D721Med (cell line): ENCODE results near the gene C2CD2.

Source experiments
- DNase-seq: peaks from one replicate; pipeline ENCODE4 v3.0.0; 2011; ENCODE audit warnings: low spot score; ENCODE audit not compliant: insufficient read length
- FAIRE-seq: peaks from 2 replicates; lab custom pipeline; 2011; peaks lifted over from hg19 to GRCh38; lab: Jason Lieb, UNC
- CTCF ChIP-seq: IDR thresholded peaks from 2 replicates; pipeline ENCODE4 v1.5.1; 2012; ENCODE audit warnings: mild to moderate bottlenecking, control low read depth; ENCODE audit not compliant: insufficient read depth; ENCODE audit errors: missing control alignments

C2CD2 gene

GRCh38 chr21:41852151-41852928 lies 101.5 kb downstream of the C2CD2 start:
- no peak for FAIRE-seq
- no peak for TF ChIP-seq CTCF
- no peak for DNase-seq

GRCh38 chr21:41851090-41851790 lies 102.6 kb downstream of the C2CD2 start:
- no peak for TF ChIP-seq CTCF
- no peak for DNase-seq
- no peak for FAIRE-seq

- FAIRE-seq = no peak
- TF ChIP-seq CTCF = no peak
- no peak for DNase-seq
Measured at GRCh38 chr21:41850085-41850484, 103.7 kb downstream of the C2CD2 start.

DNA sequence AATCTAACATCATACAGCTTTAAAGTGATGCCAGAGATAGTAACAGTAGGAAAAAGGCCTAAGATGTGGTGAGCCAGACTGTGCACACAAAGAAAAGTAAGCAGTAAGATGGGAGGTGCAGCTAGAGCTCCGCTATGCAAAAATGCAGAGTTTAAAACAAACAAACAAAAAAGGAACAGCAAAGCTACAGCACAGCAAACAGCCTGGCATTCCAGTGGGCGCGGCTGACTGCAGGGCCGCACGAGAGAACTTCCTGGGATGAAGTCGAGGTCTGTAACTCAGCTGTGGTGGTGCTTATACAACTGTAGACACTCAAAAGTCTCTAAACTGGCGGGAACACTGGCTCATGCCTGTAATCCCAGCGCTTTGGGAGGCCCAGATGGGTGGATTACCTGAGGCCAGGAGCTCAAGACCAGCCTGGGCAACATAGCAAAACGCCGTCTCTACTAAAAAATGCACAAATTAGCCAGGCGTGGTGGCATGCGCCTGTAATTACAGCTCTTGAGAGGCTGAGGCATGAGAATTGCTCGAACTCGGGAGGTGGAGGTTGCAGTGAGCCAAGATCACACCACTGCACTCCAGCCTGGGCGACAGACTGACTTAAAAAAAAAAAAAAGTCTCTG lies 104.7 kb downstream of the C2CD2 start:
- TF ChIP-seq CTCF = no peak
- DNase-seq (no peak), FAIRE-seq (no peak)

- DNase-seq = no peak
- FAIRE-seq = no peak
- no peak for TF ChIP-seq CTCF
Measured at GRCh38 chr21:41848533-41848932, 105.3 kb downstream of the C2CD2 start.

DNA sequence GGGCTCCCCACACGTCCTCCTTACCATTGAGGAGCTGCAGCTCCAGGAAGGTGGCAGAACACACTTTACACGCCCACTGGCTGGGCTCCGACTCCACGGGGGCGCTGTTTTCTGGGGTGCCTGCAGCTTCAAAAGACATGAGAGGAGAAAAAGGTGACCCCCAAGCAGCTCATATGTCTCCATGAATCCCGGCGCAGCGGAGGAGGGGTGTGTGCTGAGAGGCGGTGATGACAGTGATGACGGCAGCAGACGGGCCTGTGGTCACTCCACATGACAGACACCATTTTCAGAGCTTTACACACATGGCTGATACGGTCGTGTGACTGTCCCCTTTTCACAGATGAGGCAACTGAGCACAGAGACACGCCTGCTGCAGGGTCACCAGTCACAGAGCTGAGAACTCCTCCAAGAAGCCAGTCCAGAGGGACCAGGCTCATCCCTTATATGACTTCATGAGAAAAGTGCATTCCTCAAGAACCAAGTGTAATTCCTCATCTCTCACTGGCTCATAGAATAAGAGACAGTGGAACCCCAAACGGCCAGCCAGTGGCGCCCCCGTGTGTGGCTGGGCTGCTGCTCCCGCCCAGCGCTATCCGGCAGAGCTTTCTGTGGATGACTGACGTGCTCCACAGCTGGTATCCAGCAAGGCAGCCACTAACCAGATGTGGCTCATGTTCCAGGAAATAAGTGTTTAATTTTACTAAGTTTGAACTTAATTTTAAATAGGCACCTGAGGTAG lies 106.6 kb downstream of the C2CD2 start:
- FAIRE-seq = no peak
- TF ChIP-seq CTCF = no peak
- DNase-seq = no peak
